ENCODE measurements around the gene KYNU.
"Not testable (repeated sequence)": the region's sequence is repeated elsewhere in the genome, so short reads cannot be mapped to it uniquely, and the experiment has no call there.

Gene KYNU

DNA sequence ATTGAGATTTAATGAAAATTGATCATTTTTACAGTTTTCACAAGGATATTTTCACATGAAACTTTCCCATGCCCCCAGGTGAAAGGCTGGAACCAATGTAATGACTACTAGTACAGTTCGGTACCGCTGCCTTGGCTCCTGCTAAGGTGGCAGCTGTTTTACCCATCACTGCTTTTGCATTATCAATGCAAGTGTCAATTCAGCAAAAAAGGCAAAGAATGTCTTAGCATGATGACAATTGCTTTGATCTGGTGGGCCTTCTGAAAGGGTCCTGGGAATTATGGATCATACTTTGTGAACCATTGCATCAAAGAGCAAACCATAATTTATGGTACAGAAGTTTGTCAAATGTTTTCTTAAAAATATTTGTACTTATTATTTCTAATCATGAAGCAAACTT lies 107.2 kb downstream of the KYNU start:
- no peak for DNase-seq
- in situ Hi-C loops (cut with MboI; ENCODE audit: low pct_unique_long_range_greater_than_20kb, low sequenced_read_pairs): loop anchor here (25.0 kb wide), 1 partner anchor 297 kb away; no protein-coding TSS in a partner anchor

DNA sequence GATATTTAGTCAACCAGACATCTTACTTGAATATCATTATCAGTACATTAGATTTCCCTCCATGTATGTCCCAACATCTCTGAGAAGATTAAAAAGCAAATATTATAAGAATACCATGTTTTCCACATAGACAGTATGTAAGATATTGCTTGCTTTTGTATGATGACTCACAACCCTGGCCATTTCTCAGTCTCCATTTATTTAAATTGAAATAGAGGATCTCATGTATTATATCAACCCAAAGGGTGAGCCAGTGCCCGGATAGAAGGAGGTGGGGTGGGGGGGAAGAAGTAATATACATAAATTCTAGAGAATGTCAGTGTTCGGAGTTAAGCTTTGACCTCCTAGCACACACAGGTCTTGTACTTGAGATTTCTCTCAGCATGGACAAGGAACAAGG lies 109.6 kb downstream of the KYNU start:
- in situ Hi-C loops (cut with MboI; ENCODE audit: low pct_unique_long_range_greater_than_20kb, low sequenced_read_pairs): loop anchor here (25.0 kb wide), 1 partner anchor 300 kb away; no protein-coding TSS in a partner anchor

GRCh38 chr2:142989273-142990204 lies 112.1 kb downstream of the KYNU start:
- DNase-seq: peak; percentile 74
- in situ Hi-C loops (cut with MboI; ENCODE audit: low pct_unique_long_range_greater_than_20kb, low sequenced_read_pairs): loop anchor here (25.0 kb wide), 1 partner anchor 302 kb away; no protein-coding TSS in a partner anchor

More for the DNA sequence above, 109.6 kb downstream of the KYNU start:
- no peak for DNase-seq

GRCh38 chr2:142991295-142991694 lies 113.8 kb downstream of the KYNU start:
- no peak for DNase-seq
- in situ Hi-C loops (cut with MboI; ENCODE audit: low pct_unique_long_range_greater_than_20kb, low sequenced_read_pairs): loop anchor here (25.0 kb wide), 1 partner anchor 304 kb away; no protein-coding TSS in a partner anchor

- in situ Hi-C loops (cut with MboI; ENCODE audit: low pct_unique_long_range_greater_than_20kb, low sequenced_read_pairs): loop anchor here (25.0 kb wide), 1 partner anchor 306 kb away; no protein-coding TSS in a partner anchor
- DNase-seq: no peak
Measured at GRCh38 chr2:142992840-142993239, 115.4 kb downstream of the KYNU start.

DNA sequence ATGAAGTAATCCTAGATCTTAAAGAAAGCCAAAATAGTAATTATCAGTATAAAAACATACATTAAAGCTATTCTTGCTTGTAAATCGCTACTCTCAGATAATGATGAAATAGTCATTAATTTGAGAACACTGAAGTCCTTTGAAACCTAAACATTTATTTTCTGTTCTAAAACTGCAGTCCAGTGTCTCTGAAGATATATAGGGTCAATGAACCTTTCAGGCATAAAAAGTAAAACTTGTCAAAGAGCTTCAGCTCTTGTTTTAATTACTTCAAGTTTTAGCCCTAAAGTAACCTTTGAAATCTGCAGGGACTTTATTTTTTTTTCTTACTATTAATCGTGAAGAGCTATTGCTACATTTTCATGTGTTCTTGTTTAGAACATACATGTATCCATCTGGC lies 116.3 kb downstream of the KYNU start:
- in situ Hi-C loops (cut with MboI; ENCODE audit: low pct_unique_long_range_greater_than_20kb, low sequenced_read_pairs): loop anchor here (25.0 kb wide), 1 partner anchor 306 kb away; no protein-coding TSS in a partner anchor
- DNase-seq: no peak

- in situ Hi-C loops (cut with MboI; ENCODE audit: low pct_unique_long_range_greater_than_20kb, low sequenced_read_pairs): loop anchor here (25.0 kb wide), 1 partner anchor 307 kb away; no protein-coding TSS in a partner anchor
Measured at GRCh38 chr2:142994665-142995064, 117.2 kb downstream of the KYNU start.

GRCh38 chr2:142997231-142997630 lies 119.8 kb downstream of the KYNU start:
- in situ Hi-C loops (cut with MboI; ENCODE audit: low pct_unique_long_range_greater_than_20kb, low sequenced_read_pairs): loop anchor here (25.0 kb wide), 1 partner anchor 310 kb away; no protein-coding TSS in a partner anchor
- DNase-seq: no peak

More at GRCh38 chr2:142994665-142995064, 117.2 kb downstream of the KYNU start:
- no peak for DNase-seq

DNA sequence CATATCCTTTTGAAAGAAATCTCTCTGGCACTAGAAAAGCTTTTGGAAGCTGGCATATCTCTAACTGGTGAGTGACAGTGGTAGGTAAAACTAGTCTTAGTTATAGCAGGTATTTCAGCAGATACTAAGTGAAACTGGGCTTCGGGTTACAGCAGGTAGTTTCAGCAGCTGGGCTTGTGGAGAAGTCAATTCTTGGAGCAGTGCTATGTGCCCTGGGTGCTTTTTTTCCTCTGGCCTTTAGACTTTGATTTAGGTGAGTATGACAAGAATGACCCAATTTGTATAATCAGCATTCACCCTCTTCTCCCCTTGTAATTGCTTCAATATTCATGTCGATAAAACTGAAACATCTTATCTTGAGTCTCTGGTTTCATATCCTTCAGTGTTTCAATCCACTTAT lies 123.1 kb downstream of the KYNU start:
- in situ Hi-C loops (cut with MboI; ENCODE audit: low pct_unique_long_range_greater_than_20kb, low sequenced_read_pairs): no loop called here
- DNase-seq: no peak

- no peak for DNase-seq
Measured at GRCh38 chr2:143001501-143001900, 124.0 kb downstream of the KYNU start.

GRCh38 chr2:143015656-143016055 lies 138.2 kb downstream of the KYNU start:
- no peak for DNase-seq
- in situ Hi-C loops (cut with MboI; ENCODE audit: low pct_unique_long_range_greater_than_20kb, low sequenced_read_pairs): no loop called here

More at GRCh38 chr2:143001501-143001900, 124.0 kb downstream of the KYNU start:
- in situ Hi-C loops (cut with MboI; ENCODE audit: low pct_unique_long_range_greater_than_20kb, low sequenced_read_pairs): no loop called here

GRCh38 chr2:143026411-143027054 lies 149.1 kb downstream of the KYNU start:
- no peak for DNase-seq
- in situ Hi-C loops (cut with MboI; ENCODE audit: low pct_unique_long_range_greater_than_20kb, low sequenced_read_pairs): no loop called here

- in situ Hi-C loops (cut with MboI; ENCODE audit: low pct_unique_long_range_greater_than_20kb, low sequenced_read_pairs): no loop called here
- DNase-seq: no peak
Measured at GRCh38 chr2:143029141-143029540, 151.7 kb downstream of the KYNU start.

- in situ Hi-C loops (cut with MboI; ENCODE audit: low pct_unique_long_range_greater_than_20kb, low sequenced_read_pairs): no loop called here
- peak; percentile 34 for DNase-seq
Measured at GRCh38 chr2:143030127-143030526, 152.7 kb downstream of the KYNU start.

GRCh38 chr2:143034292-143035074 lies 157.0 kb downstream of the KYNU start:
- in situ Hi-C loops (cut with MboI; ENCODE audit: low pct_unique_long_range_greater_than_20kb, low sequenced_read_pairs): no loop called here
- DNase-seq: peak; percentile 90

- in situ Hi-C loops (cut with MboI; ENCODE audit: low pct_unique_long_range_greater_than_20kb, low sequenced_read_pairs): no loop called here
- no peak for DNase-seq
Measured at GRCh38 chr2:143051465-143051864, 174.0 kb downstream of the KYNU start.

DNA sequence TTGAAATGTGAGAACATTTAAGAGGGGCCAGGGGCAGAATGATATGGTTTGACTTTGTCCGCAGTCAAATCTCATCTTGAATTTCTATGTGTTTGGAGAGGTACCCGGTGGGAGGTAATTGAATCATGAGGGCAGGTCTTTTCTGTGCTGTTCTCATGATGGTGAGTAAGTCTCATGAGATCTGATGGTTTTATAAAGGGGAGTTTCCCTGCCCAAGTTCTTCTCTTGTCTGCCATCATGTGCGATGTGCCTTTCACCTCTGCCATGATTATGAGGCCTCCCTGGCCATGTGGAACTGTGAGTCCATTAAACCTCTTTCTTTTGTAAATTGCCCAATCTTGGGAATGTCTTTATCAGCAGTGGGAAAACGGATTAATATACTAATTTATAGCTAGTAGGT lies 176.0 kb downstream of the KYNU start:
- in situ Hi-C loops (cut with MboI; ENCODE audit: low pct_unique_long_range_greater_than_20kb, low sequenced_read_pairs); DNase-seq: not testable (repeated sequence)

GRCh38 chr2:143056550-143056949 lies 179.1 kb downstream of the KYNU start:
- no peak for DNase-seq
- in situ Hi-C loops (cut with MboI; ENCODE audit: low pct_unique_long_range_greater_than_20kb, low sequenced_read_pairs): no loop called here

GRCh38 chr2:143058851-143059250 lies 181.4 kb downstream of the KYNU start:
- in situ Hi-C loops (cut with MboI; ENCODE audit: low pct_unique_long_range_greater_than_20kb, low sequenced_read_pairs): no loop called here
- DNase-seq: no peak

Measured in KBM-7 (cell line).